MM.1S (cell line): Measurements from ENCODE around the gene NRN1L.

Source experiments
- DNase-seq: peaks from one replicate; pipeline ENCODE4 v3.0.0-alpha.2; 2015
- H2AFZ ChIP-seq: fragments of 300-600 bp; sonication (generic); 2 replicates; pipeline ENCODE4 v1.6.0; 2016; ENCODE audit warnings: antibody characterized with exemption, low read length
- H3F3A ChIP-seq: fragments of 300-600 bp; sonication (generic); 2 replicates; pipeline ENCODE4 v1.6.1; 2016; ENCODE audit warnings: mild to moderate bottlenecking, antibody characterized with exemption, low read length, moderate library complexity, mixed read lengths; ENCODE audit not compliant: insufficient read depth
- H3K27ac ChIP-seq: fragments of 300-600 bp; sonication (generic); 2 replicates; pipeline ENCODE4 v1.5.1; 2016; ENCODE audit warnings: mild to moderate bottlenecking, low read length
- H3K27me3 ChIP-seq: fragments of 300-600 bp; sonication (generic); replicated peaks from 2 replicates; pipeline ENCODE4 v1.6.0; 2016; ENCODE audit warnings: low read length; ENCODE audit not compliant: insufficient read depth
- H3K36me3 ChIP-seq: fragments of 300-600 bp; sonication (generic); replicated peaks from 2 replicates; pipeline ENCODE4 v1.6.1; 2016; ENCODE audit warnings: mild to moderate bottlenecking, low read length, mixed read lengths; ENCODE audit not compliant: insufficient read depth
- H3K4me1 ChIP-seq: fragments of 300-600 bp; sonication (generic); 2 replicates; pipeline ENCODE4 v1.6.1; 2016; ENCODE audit warnings: low read length, mixed read lengths
- H3K4me2 ChIP-seq: fragments of 300-600 bp; sonication (generic); 2 replicates; pipeline ENCODE4 v1.6.0; 2016; ENCODE audit warnings: low read depth, low read length
- H3K4me3 ChIP-seq: fragments of 300-600 bp; sonication (generic); 2 replicates; pipeline ENCODE4 v1.5.1; 2016; ENCODE audit warnings: low read length, mixed read lengths
- H3K79me2 ChIP-seq: fragments of 300-600 bp; sonication (generic); 2 replicates; pipeline ENCODE4 v1.6.1; 2016; ENCODE audit warnings: mixed run types, low read length, mixed read lengths
- H3K9ac ChIP-seq: fragments of 300-600 bp; sonication (generic); 2 replicates; pipeline ENCODE4 v1.6.1; 2016; ENCODE audit warnings: low read length, mixed read lengths
- H3K9me2 ChIP-seq: fragments of 300-600 bp; sonication (generic); replicated peaks from 2 replicates; pipeline ENCODE4 v1.6.1; 2016; ENCODE audit warnings: mild to moderate bottlenecking, low read length, mixed read lengths; ENCODE audit not compliant: insufficient read depth
- H3K9me3 ChIP-seq: fragments of 300-600 bp; sonication (generic); replicated peaks from 2 replicates; pipeline ENCODE4 v1.6.1; 2016; ENCODE audit warnings: mild to moderate bottlenecking, low read length, mixed read lengths; ENCODE audit not compliant: insufficient read depth
- H4K20me1 ChIP-seq: fragments of 300-600 bp; sonication (generic); 2 replicates; pipeline ENCODE4 v1.6.1; 2016; ENCODE audit warnings: mild to moderate bottlenecking, low read length, moderate library complexity, mixed read lengths; ENCODE audit not compliant: insufficient read depth
- CTCF ChIP-seq: fragments of 300-600 bp; sonication (generic); IDR thresholded peaks from 2 replicates; pipeline ENCODE4 v1.5.1; 2016; ENCODE audit warnings: antibody characterized with exemption, low read length, mixed read lengths
- EZH2 ChIP-seq: fragments of 300-600 bp; sonication (generic); optimal IDR thresholded peaks from 2 replicates; pipeline ENCODE3; 2017; ENCODE audit warnings: low read depth, mild to moderate bottlenecking, antibody characterized with exemption, low read length, mixed read lengths
- EZH2phosphoT487 ChIP-seq: fragments of 300-600 bp; sonication (generic); IDR thresholded peaks from 2 replicates; pipeline ENCODE4 v1.6.1; 2018; ENCODE audit warnings: antibody characterized with exemption, low read length

Gene NRN1L

GRCh38 chr16:67856927-67857546, 27.6 kb upstream of the NRN1L start:
- peaks cover 11% of the 10 kb centered on the region; the same call in 1 of the 2 replicates for H4K20me1 ChIP-seq
- H2AFZ ChIP-seq: no peak overlapping the region
- no peak overlapping the region for H3K4me2 ChIP-seq
- no peak for DNase-seq
- H3K4me1 ChIP-seq: no peaks in the 10 kb centered on the region
- no peaks in the 10 kb centered on the region for H3K9me2 ChIP-seq
- H3K79me2 ChIP-seq: peaks cover 95% of the 10 kb centered on the region
- H3K4me3 ChIP-seq: no peak overlapping the region
- H3K9ac ChIP-seq: no peak overlapping the region
- H3K36me3 ChIP-seq: no peaks in the 10 kb centered on the region; the same call in 1 of the 2 replicates
- TF ChIP-seq CTCF (no peak), EZH2 (no peak), EZH2phosphoT487 (no peak)
- no peaks in the 10 kb centered on the region for H3F3A ChIP-seq
- no peaks in the 10 kb centered on the region for H3K9me3 ChIP-seq
- no peaks in the 10 kb centered on the region for H3K27me3 ChIP-seq
- H3K27ac ChIP-seq: no peak overlapping the region

- Histone ChIP-seq H3K9me3 (no peaks in the 10 kb centered on the region), H3K36me3 (no peaks in the 10 kb centered on the region; the same call in 1 of the 2 replicates), H4K20me1 (peaks cover 11% of the 10 kb centered on the region; the same call in 1 of the 2 replicates), H3K9ac (no peak overlapping the region), H3K9me2 (no peaks in the 10 kb centered on the region), H2AFZ (no peak overlapping the region), H3K4me1 (no peaks in the 10 kb centered on the region), H3K27ac (no peak overlapping the region), H3K4me2 (no peak overlapping the region), H3K79me2 (peaks cover 96% of the 10 kb centered on the region), H3K27me3 (no peaks in the 10 kb centered on the region), H3F3A (no peaks in the 10 kb centered on the region), H3K4me3 (no peak overlapping the region)
- DNase-seq: no peak
- no peak for TF ChIP-seq EZH2
- TF ChIP-seq CTCF: no peak
- TF ChIP-seq EZH2phosphoT487: no peak
Measured at GRCh38 chr16:67857547-67858233, 27.0 kb upstream of the NRN1L start.

GRCh38 chr16:67858500-67858899, 26.2 kb upstream of the NRN1L start:
- no peak for TF ChIP-seq CTCF
- no peak for TF ChIP-seq EZH2phosphoT487
- no peak for TF ChIP-seq EZH2
- Histone ChIP-seq H3K9me2 (no peaks in the 10 kb centered on the region), H3K4me2 (no peak overlapping the region), H3K79me2 (peaks cover 96% of the 10 kb centered on the region), H3K27ac (no peak overlapping the region), H3K36me3 (no peaks in the 10 kb centered on the region; the same call in 1 of the 2 replicates), H3K9ac (no peak overlapping the region), H2AFZ (no peak overlapping the region), H3K9me3 (no peaks in the 10 kb centered on the region), H4K20me1 (peaks cover 11% of the 10 kb centered on the region; the same call in 1 of the 2 replicates), H3F3A (no peaks in the 10 kb centered on the region), H3K4me3 (no peak overlapping the region), H3K27me3 (no peaks in the 10 kb centered on the region), H3K4me1 (no peaks in the 10 kb centered on the region)
- DNase-seq: no peak
